ENCODE data around the gene KCNB1.

KCNB1 gene

DNA sequence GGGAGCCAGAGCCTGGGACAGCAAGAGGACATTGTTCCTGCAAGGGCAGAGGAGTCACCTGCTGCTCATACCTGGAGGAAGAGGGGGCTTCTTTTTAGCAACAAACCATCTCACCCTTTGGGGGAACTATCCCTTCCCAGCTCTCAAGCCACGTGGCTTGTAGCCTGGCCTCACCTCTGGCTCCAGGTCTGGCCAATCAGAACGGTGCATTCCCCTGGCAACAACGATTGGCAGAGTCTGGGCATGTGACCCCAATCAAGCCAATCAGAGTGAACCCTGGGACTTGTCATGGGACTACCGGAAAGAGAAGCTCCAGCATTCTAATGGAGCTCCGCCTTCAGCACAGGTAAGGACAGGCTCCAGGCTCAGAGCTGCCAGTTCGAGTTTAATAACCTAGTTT lies 33.6 kb downstream of the KCNB1 start:
- FAIRE-seq: no peak
- no peak for TF ChIP-seq POLR2AphosphoS5 (IDR thresholded peaks at IDR 0.05; ENCODE audit: low read depth, low read length)
- TF ChIP-seq POLR2A (IDR thresholded peaks at IDR 0.05; ENCODE audit: low read depth, low read length): no peak
- DNase-seq (ENCODE audit: insufficient read length): no peak

DNA sequence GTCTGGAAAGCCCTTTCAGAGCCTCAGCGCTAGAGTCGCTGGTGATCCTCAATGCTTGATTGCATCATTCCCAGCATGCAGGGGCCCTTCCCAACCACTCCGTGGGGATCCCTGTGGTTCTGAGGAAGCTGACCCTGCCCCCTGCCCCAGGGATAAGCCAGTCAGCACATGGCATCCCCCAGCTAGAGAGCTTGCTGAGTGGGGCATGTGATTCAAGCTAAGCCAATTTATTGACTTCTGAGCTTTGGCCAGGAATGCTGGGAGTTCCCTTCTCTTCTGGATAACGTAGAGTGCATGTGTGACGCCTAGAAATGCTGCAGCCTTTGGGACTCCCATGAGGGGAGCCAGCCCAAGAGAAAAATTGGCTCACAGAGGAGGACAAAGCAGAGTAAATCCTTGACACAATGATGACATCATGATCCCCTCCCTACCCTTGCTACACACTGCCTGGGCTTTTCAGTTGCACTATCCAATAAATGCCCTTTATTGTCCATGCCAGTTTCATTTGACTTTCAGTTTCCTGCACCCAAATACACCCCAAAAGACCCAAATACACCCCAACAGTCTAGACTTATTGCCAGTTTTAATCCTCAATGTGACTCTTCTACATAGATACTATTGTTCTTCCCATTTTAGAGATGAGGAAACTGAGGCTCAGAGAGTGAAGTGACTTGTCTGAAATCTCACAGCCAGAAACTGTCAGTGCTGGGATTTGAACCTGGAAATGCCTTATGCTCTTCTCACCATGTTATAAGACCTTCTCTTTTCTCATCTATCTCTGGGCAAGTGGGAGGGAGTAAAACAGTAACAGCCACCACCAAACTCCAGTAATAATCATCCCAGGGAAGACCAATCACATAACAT lies 34.3 kb downstream of the KCNB1 start:
- no peak for DNase-seq (ENCODE audit: insufficient read length)
- TF ChIP-seq TAF1 (IDR thresholded peaks at IDR 0.05; ENCODE audit: borderline replicate concordance, low read depth, low read length): no peak
- no peak for TF ChIP-seq POLR2A (IDR thresholded peaks at IDR 0.05; ENCODE audit: low read depth, low read length)

GRCh38 chr20:49447364-49447763 lies 35.1 kb downstream of the KCNB1 start:
- TF ChIP-seq POLR2A (IDR thresholded peaks at IDR 0.05; ENCODE audit: low read depth, low read length) (no peak), TAF1 (IDR thresholded peaks at IDR 0.05; ENCODE audit: borderline replicate concordance, low read depth, low read length) (no peak), POLR2AphosphoS5 (IDR thresholded peaks at IDR 0.05; ENCODE audit: low read depth, low read length) (no peak)
- FAIRE-seq (no peak), DNase-seq (ENCODE audit: insufficient read length) (no peak)

More for the DNA sequence above, 34.3 kb downstream of the KCNB1 start:
- FAIRE-seq: no peak

DNA sequence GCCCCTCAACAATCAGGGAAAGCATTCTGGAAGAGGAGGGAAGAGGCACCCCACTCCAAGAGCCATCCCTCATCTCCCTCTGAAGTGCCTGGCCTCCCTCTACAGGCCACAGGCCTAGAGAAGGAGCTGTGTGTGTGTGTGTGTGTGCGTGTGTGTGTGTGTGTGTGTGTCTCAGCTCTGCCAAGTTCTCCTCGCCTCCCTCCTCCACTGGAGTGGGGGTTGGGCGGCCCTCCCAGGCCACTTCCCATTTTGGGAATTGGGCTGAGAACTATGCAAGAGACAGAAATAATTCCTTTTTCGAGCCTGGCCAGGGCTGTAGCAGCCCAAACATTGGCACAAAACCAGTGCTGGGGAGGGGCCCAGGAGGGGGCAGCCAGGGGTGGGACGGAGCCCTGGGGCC lies 35.7 kb downstream of the KCNB1 start:
- FAIRE-seq (no peak), DNase-seq (ENCODE audit: insufficient read length) (no peak)
- no peak for TF ChIP-seq POLR2AphosphoS5 (IDR thresholded peaks at IDR 0.05; ENCODE audit: low read depth, low read length)
- no peak for TF ChIP-seq TAF1 (IDR thresholded peaks at IDR 0.05; ENCODE audit: borderline replicate concordance, low read depth, low read length)
- TF ChIP-seq POLR2A (IDR thresholded peaks at IDR 0.05; ENCODE audit: low read depth, low read length): no peak

DNA sequence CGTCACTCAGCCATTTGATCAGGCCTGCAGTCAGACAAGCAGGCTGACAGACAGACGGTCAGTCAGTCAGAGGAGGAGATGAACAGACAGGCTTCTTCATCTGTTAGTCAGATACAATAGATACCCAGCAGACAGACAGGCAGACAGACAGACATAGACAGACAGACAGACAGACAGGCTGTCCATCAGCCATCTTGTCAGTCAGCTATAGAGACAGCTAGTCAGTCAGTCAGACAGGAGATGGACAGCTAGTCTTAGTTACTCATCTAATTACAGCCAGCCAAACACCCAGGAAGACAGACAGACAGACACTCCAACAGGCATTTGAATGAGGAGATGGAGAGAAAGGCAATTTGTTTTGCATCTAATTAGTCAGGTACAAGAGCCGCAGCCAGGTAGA lies 36.4 kb downstream of the KCNB1 start:
- TF ChIP-seq POLR2AphosphoS5 (IDR thresholded peaks at IDR 0.05; ENCODE audit: low read depth, low read length) (no peak), TAF1 (IDR thresholded peaks at IDR 0.05; ENCODE audit: borderline replicate concordance, low read depth, low read length) (no peak), POLR2A (IDR thresholded peaks at IDR 0.05; ENCODE audit: low read depth, low read length) (no peak)
- DNase-seq (ENCODE audit: insufficient read length) (no peak), FAIRE-seq (no peak)

DNA sequence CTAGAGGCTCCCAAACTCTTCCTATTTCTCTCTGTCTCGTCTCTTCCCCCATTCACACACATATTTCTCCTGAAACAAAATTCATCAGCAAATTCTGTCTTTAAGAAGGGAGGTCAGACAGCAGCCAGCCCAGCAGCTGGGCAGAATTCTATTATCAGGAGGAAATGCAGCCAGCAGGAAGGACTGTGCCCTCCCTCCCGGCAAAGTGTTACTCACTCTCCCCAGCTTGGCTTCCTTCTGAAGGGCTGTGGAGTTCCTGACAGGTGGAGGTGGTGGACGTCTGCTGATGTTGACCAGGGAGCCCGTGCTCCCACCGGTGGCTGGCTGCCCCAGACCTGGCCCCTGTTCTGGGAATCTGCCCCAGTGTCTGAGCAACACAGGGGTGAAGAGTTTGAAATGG lies 37.3 kb downstream of the KCNB1 start:
- TF ChIP-seq POLR2A (IDR thresholded peaks at IDR 0.05; ENCODE audit: low read depth, low read length): no peak
- no peak for TF ChIP-seq TAF1 (IDR thresholded peaks at IDR 0.05; ENCODE audit: borderline replicate concordance, low read depth, low read length)
- no peak for TF ChIP-seq POLR2AphosphoS5 (IDR thresholded peaks at IDR 0.05; ENCODE audit: low read depth, low read length)
- DNase-seq (ENCODE audit: insufficient read length) (no peak), FAIRE-seq (no peak)

DNA sequence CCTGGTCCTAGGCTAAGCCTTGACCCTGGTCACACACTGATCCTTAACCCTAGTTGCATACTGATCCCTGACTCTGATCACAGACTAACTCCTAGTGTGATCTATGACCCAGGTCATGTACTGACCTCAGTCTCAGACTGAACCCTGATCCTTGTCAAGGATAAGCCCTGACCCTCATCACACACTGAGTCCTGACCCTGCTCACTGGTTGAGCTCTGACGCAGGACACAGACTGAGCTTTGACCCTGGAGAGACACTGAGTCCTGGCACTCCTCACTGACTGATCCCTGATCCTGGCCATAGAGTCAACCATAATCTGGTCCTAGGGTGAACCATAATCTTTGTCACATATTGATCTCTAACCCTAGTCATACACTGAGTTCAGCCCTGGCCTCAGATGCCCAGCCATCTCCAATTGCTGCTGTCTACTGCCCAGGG lies 37.9 kb downstream of the KCNB1 start:
- FAIRE-seq (no peak), DNase-seq (ENCODE audit: insufficient read length) (no peak)
- TF ChIP-seq TAF1 (IDR thresholded peaks at IDR 0.05; ENCODE audit: borderline replicate concordance, low read depth, low read length) (no peak), POLR2AphosphoS5 (IDR thresholded peaks at IDR 0.05; ENCODE audit: low read depth, low read length) (no peak), POLR2A (IDR thresholded peaks at IDR 0.05; ENCODE audit: low read depth, low read length) (no peak)

GRCh38 chr20:49437057-49437456 lies 45.4 kb downstream of the KCNB1 start:
- no peak for TF ChIP-seq POLR2AphosphoS5 (IDR thresholded peaks at IDR 0.05; ENCODE audit: low read depth, low read length)
- no peak for TF ChIP-seq TAF1 (IDR thresholded peaks at IDR 0.05; ENCODE audit: borderline replicate concordance, low read depth, low read length)
- TF ChIP-seq POLR2A (IDR thresholded peaks at IDR 0.05; ENCODE audit: low read depth, low read length): no peak
- no peak for FAIRE-seq
- no peak for DNase-seq (ENCODE audit: insufficient read length)

GRCh38 chr20:49435639-49436038 lies 46.8 kb downstream of the KCNB1 start:
- DNase-seq (ENCODE audit: insufficient read length): no peak
- FAIRE-seq: no peak
- TF ChIP-seq POLR2AphosphoS5 (IDR thresholded peaks at IDR 0.05; ENCODE audit: low read depth, low read length) (no peak), POLR2A (IDR thresholded peaks at IDR 0.05; ENCODE audit: low read depth, low read length) (no peak), TAF1 (IDR thresholded peaks at IDR 0.05; ENCODE audit: borderline replicate concordance, low read depth, low read length) (no peak)

DNA sequence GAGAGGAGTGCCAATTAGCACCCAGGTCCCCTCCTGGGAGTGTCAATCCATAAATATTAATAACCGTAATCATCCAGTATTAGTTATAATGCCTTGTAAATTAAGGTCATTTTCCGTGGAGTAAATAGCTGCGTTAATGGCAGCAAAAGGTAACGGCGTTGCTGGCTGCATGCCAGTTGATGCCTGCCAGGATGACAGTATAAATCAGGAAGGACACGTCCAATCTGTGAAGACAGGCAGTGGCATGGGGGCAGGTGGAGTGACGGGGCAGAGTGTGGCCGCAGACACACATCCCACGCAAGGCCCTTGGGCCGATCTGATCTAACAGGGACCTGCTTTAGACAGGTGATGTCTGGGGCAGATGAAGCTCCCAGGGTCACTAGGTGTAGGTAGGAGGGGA lies 49.1 kb downstream of the KCNB1 start:
- TF ChIP-seq POLR2A (IDR thresholded peaks at IDR 0.05; ENCODE audit: low read depth, low read length): no peak
- TF ChIP-seq POLR2AphosphoS5 (IDR thresholded peaks at IDR 0.05; ENCODE audit: low read depth, low read length): no peak
- DNase-seq (ENCODE audit: insufficient read length) (no peak), FAIRE-seq (no peak)

DNA sequence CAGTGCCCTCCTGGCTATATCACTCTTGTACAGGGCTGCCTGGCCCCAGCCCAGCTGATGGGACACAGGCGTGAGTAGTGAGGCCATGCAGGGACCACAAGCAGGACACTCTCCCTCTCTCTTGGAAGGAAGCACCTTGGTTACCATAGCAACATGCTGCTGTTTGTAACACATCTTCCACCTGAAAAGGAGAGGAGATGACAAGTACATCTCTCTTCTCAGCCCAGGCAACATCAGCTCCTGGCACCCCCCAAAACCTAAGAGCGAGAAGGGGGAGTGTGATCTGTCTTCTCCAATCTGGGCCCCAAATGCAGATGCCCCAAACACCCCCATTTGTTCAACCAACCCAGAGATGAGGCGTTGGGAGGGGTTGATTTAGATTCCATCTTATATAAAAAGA lies 49.9 kb downstream of the KCNB1 start:
- TF ChIP-seq TAF1 (IDR thresholded peaks at IDR 0.05; ENCODE audit: borderline replicate concordance, low read depth, low read length): no peak
- TF ChIP-seq POLR2A (IDR thresholded peaks at IDR 0.05; ENCODE audit: low read depth, low read length): no peak
- no peak for TF ChIP-seq POLR2AphosphoS5 (IDR thresholded peaks at IDR 0.05; ENCODE audit: low read depth, low read length)
- no peak for FAIRE-seq
- no peak for DNase-seq (ENCODE audit: insufficient read length)

GRCh38 chr20:49431329-49431728 lies 51.1 kb downstream of the KCNB1 start:
- no peak for DNase-seq (ENCODE audit: insufficient read length)
- TF ChIP-seq TAF1 (IDR thresholded peaks at IDR 0.05; ENCODE audit: borderline replicate concordance, low read depth, low read length) (no peak), POLR2A (IDR thresholded peaks at IDR 0.05; ENCODE audit: low read depth, low read length) (no peak), POLR2AphosphoS5 (IDR thresholded peaks at IDR 0.05; ENCODE audit: low read depth, low read length) (no peak)
- FAIRE-seq: no peak
